Astrocyte (in vitro differentiated cells and primary cell): ENCODE results near the gene SEC63.

ENCODE experiments used
- CTCF ChIP-seq: IDR thresholded peaks from 2 replicates; pipeline ENCODE4 v1.5.1; 2011; ENCODE audit warnings: low read depth, mild to moderate bottlenecking, inconsistent platforms, low read length, moderate library complexity; ENCODE audit not compliant: insufficient read depth
- EZH2 ChIP-seq: IDR thresholded peaks from 2 replicates; pipeline ENCODE4 v1.6.1; 2012; ENCODE audit warnings: mild to moderate bottlenecking, low read length, inconsistent platforms; ENCODE audit not compliant: insufficient read depth

GRCh38 chr6:107823047-107823557 lies 134.9 kb downstream of the SEC63 start:
- no peak for TF ChIP-seq EZH2
- TF ChIP-seq CTCF, result no peak
